ENCODE results near the gene DTD1. TPM values are rescaled to one million over a fixed set of nuclear protein-coding genes. Genes with fewer than 3 reads are reported as not detected.

The DTD1 gene
- total and polyA plus RNA-seq, 2 of the 13 experiments (the other 11 are each of a cell fraction or from before 2014, with no cell fraction given): 41.2 to 79.3 TPM

DNA sequence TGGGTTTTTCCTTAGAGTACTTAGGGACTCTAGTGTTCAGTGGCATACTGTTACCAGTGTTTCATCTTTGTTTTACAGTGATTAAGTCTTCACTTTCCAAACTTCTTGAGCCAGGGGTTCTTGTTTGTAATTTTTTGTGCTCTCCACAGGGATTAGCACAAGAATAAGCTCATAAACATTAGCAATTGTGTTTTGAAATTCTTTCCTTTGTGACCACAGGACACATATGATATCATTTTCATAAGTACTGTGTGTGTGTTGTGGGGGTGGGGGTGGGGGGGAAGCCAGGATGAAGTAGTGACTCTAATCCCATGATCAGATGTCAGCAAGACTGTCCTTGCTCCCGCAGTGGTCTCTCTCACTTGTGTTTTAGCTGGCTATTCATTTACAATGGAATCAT lies 124.3 kb downstream of the DTD1 start (continued):
- TF ChIP-seq, protein P1, sequence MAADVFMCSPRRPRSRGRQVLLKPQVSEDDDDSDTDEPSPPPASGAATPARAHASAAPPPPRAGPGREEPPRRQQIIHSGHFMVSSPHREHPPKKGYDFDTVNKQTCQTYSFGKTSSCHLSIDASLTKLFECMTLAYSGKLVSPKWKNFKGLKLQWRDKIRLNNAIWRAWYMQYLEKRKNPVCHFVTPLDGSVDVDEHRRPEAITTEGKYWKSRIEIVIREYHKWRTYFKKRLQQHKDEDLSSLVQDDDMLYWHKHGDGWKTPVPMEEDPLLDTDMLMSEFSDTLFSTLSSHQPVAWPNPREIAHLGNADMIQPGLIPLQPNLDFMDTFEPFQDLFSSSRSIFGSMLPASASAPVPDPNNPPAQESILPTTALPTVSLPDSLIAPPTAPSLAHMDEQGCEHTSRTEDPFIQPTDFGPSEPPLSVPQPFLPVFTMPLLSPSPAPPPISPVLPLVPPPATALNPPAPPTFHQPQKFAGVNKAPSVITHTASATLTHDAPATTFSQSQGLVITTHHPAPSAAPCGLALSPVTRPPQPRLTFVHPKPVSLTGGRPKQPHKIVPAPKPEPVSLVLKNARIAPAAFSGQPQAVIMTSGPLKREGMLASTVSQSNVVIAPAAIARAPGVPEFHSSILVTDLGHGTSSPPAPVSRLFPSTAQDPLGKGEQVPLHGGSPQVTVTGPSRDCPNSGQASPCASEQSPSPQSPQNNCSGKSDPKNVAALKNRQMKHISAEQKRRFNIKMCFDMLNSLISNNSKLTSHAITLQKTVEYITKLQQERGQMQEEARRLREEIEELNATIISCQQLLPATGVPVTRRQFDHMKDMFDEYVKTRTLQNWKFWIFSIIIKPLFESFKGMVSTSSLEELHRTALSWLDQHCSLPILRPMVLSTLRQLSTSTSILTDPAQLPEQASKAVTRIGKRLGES (CRISPR knock-in tag; IDR thresholded peaks at IDR 0.05; ENCODE audit: borderline replicate concordance): no peak
- TF ChIP-seq ZNF652 (CRISPR knock-in tag; IDR thresholded peaks at IDR 0.05; ENCODE audit: borderline replicate concordance, low read depth) (no peak), ZNF780A (CRISPR knock-in tag; IDR thresholded peaks at IDR 0.05) (no peak)
- TF ChIP-seq, protein P2, sequence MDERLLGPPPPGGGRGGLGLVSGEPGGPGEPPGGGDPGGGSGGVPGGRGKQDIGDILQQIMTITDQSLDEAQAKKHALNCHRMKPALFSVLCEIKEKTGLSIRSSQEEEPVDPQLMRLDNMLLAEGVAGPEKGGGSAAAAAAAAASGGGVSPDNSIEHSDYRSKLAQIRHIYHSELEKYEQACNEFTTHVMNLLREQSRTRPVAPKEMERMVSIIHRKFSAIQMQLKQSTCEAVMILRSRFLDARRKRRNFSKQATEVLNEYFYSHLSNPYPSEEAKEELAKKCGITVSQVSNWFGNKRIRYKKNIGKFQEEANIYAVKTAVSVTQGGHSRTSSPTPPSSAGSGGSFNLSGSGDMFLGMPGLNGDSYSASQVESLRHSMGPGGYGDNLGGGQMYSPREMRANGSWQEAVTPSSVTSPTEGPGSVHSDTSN (CRISPR knock-in tag; IDR thresholded peaks at IDR 0.05): no peak

DNA sequence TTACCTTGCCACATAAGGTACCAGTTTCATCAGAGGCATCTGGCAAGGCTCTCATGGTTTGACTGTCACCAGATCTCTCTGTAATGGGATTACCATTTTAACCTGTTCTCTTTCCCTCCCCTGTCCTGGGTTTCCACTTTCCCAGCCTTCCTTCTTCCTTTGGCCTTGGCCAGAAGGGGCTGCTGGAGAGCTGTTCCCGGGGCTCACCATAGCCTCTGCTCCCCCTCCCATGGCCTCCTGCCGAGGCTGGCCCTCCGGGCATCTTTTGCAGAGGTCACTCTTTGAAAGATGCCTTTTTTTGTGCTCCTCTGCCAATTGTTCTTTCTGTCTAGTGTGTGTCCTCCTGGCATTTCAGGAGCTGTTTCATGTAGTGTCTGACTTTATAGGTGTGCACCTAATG lies 125.0 kb downstream of the DTD1 start:
- Histone ChIP-seq H3K4me2 (ENCODE audit: low read depth, low read length) (no peak overlapping the region), H3K4me3 (replicated peaks in 1 of 3; ENCODE audit: insufficient read depth in 1 of 3, low read depth in 2 of 3, low read length in 3 of 3) (no peak overlapping the region), H4K20me1 (ENCODE audit: insufficient read depth, low read length) (no peaks in the 10 kb centered on the region), H3K9ac (ENCODE audit: insufficient read depth, low read depth, low read length) (no peak overlapping the region), H3K79me2 (ENCODE audit: insufficient read depth, low read length) (no peaks in the 10 kb centered on the region), H3K27me3 (ENCODE audit: control insufficient read depth in 1 of 2, insufficient read depth in 2 of 2, low read length in 2 of 2) (no peaks in the 10 kb centered on the region), H3K4me1 (ENCODE audit: insufficient read depth, low read length) (no peaks in the 10 kb centered on the region), H2AFZ (ENCODE audit: low read length) (no peak overlapping the region), H3K36me3 (replicated peaks in 1 of 2; ENCODE audit: control insufficient read depth in 1 of 2, insufficient read depth in 2 of 2, low read length in 2 of 2) (no peaks in the 10 kb centered on the region), H3K27ac (ENCODE audit: extremely low read length, insufficient read depth, low read length) (no peak overlapping the region), H3K9me3 (ENCODE audit: low read length) (no peaks in the 10 kb centered on the region)
- DNase-seq (ENCODE audit: low spot score): no peak
- ChIA-PET POLR2A (no interaction called here), CTCF (ENCODE audit: low intra/inter-chr PET ratio, low total read pairs) (no interaction called here)
- peak; percentile 61 for ATAC-seq
- FAIRE-seq: no peak
- no TSS peak for BruUV-seq (replicated peaks)
- TF ChIP-seq ZNF205 (CRISPR knock-in tag; IDR thresholded peaks at IDR 0.05): no peak
- no peak for TF ChIP-seq ARNT2 (CRISPR knock-in tag; IDR thresholded peaks at IDR 0.05; ENCODE audit: low read depth)
- 73% methylated on average over 3 of the region's 3 CpGs for WGBS (ENCODE audit: low lambda C conversion rate)
- in situ Hi-C loops (cut with HindIII; ENCODE audit: extremely low pct_ligation_motif_present, low pct_unique_long_range_greater_than_20kb) (no loop called here), intact Hi-C loops (cut with micrococcal nuclease; ENCODE audit: unreplicated experiment) (no loop called here)
